ENCODE measurements around the gene FBXO15.

DNA sequence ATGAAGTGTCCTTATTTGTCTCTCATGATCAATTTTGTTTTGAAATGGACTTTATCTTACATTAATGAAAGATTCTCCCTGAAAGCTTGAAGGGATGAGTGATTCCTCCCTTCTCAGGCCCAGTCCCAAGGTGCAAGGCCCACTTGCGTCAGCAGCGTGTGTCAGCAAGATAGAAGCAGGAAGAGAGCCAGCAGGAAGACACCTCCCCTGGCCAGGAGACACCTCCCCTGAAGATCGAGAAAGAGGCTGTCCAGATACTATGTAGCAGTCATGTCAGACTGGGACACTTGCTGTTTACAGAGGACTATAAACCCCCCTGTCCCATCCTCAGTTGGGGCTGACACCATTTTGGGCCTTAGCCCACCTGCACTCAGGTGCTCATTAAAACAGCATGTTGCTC, 39.0 kb upstream of the FBXO15 start:
- TF ChIP-seq POLR2A (IDR thresholded peaks at IDR 0.05) (no peak), CTCF (IDR thresholded peaks at IDR 0.05) (no peak)
